Pancreas (tissue), 10 donors: Measurements from ENCODE around the gene TP53. TPM values are rescaled to one million over a fixed set of nuclear protein-coding genes. Genes with fewer than 3 reads are reported as not detected.
"Not testable (repeated sequence)": the region's sequence is repeated elsewhere in the genome, so short reads cannot be mapped to it uniquely, and the experiment has no call there.

Experiments
- ATAC-seq, 4 donors: fragments of 200-7000 bp; cut with Tn5 transposase; one replicate each; pipeline versions ENCODE4 v1.8.0 to v1.9.1; 2020; ENCODE audit warnings: mild to moderate bottlenecking in 4 of 4, moderate library complexity in 4 of 4
- DNase-seq, 6 donors: peaks; one replicate each; pipeline ENCODE4 v3.0.0-alpha.2; 2020
- FAIRE-seq: peaks from 2 replicates; lab custom pipeline; 2012; peaks lifted over from hg19 to GRCh38; lab: Jason Lieb, UNC
- H3K27ac ChIP-seq, 4 donors: fragments of 200-600 bp; sonication (generic); 1 replicate in 3 of 4; 2 replicates in 1 of 4; pipeline versions ENCODE4 v1.5.0 to v1.8.0; 2020
- H3K27me3 ChIP-seq, 4 donors: fragments of 200-600 bp; one replicate each; pipeline ENCODE4 v1.8.0; 2021
- H3K36me3 ChIP-seq, 3 donors: fragments of 200-600 bp; sonication (generic) in 1 of 3; one replicate each; pipeline versions ENCODE4 v1.5.0 to v1.8.0; 2020 to 2021
- H3K4me1 ChIP-seq, 3 donors: fragments of 200-600 bp; one replicate each; pipeline ENCODE4 v1.8.0; 2021
- H3K4me3 ChIP-seq, 4 donors: fragments of 200-600 bp; sonication (generic) in 2 of 4; one replicate each; pipeline versions ENCODE4 v1.5.0 to v1.8.0; 2020 to 2021
- H3K9me3 ChIP-seq, 4 donors: fragments of 200-600 bp; one replicate each; pipeline ENCODE4 v1.8.0; 2021
- CTCF ChIP-seq, 4 donors: fragments of 200-600 bp; sonication (generic) in 3 of 4; IDR thresholded peaks; one replicate each; pipeline versions ENCODE4 v1.5.0 to v1.8.0; 2021; ENCODE audit warnings: antibody characterized with exemption in 4 of 4
- WGBS, 2 donors: extraction: QIAGEN DNeasy Blood & Tissue Kit; methylation state at CpG; one replicate each; pipeline ENCODE4 v1.1.7; 2013; 5-methylcytosine and 5-hydroxymethylcytosine counted together
- intact Hi-C, 3 donors: fragments of 100-400 bp; cut with DNase I; formaldehyde crosslinking; loops; one replicate each; pipeline versions ENCODE4 v1.11.1 to v1.14.2; 2022
- polyA plus RNA-seq, 2 donors: library from polyadenylated mRNA; stranded (reverse); fragments of 200-250 nt; gene quantifications; one replicate each; pipeline ENCODE4 v1.2.3, GENCODE V29; 2013
- total RNA-seq, 6 donors: library from RNA; stranded (reverse); fragmentation: NEBNext Ultra II Directional in 4 of 6; extraction: Animal tissue kit (Norgen Biotek cat#: 25700) in 4 of 6; gene quantifications; one replicate each; pipeline versions ENCODE4 v1.2.1 to v1.2.4, GENCODE V29; 2021 to 2023
- donor health status: healthy with polysubstance abuse.
- donor health status: DM: no; HTN: no; CAD: no; lungs with moderate emphysema.
- donor health status: DM: no; HTN: no; CAD: no.
- donor health status: control.
- donor health status: control.
- donor health status: Bipolar disorder and iron deficiency.
- donor health status: DM: yes; HTN: yes; CAD: no.
- donor health status: DM: no; HTN: no; CAD: no.
- donor health status: DM: no; HTN: no; CAD: no.
- donor health status: DM: yes; HTN: yes; CAD: no.

The TP53 gene
- total and polyA plus RNA-seq, 8 donors = 8.3 to 35.9 (median 24.8) TPM

- H3K4me1 ChIP-seq = peaks cover 0 to 10% (median 6%) of the 10 kb centered on the region in 3 donors
- DNase-seq (peak in 1 of 6 donors; percentile 64), ATAC-seq (peak in 1 of 4 donors; percentile 4), FAIRE-seq (no peak)
- 46 to 55% methylated on average over 7 of the region's 7 CpGs for WGBS, 2 donors
- intact Hi-C loops = no loop called here
- H3K9me3 ChIP-seq = no peaks in the 10 kb centered on the region
- no peaks in the 10 kb centered on the region for H3K27me3 ChIP-seq
- H3K36me3 ChIP-seq = no peaks in the 10 kb centered on the region
- peak overlapping the region in 3 of 4 donors; percentile 88 to 92 (median 89) for H3K27ac ChIP-seq
- TF ChIP-seq CTCF (IDR thresholded peaks at IDR 0.05) = no peak
- H3K4me3 ChIP-seq = peak overlapping the region in 2 of 4 donors; percentile 70 to 80
Observed at GRCh38 chr17:7626307-7626706, 61.0 kb downstream of the TP53 start.

- H3K27ac ChIP-seq, DNase-seq, H3K27me3 ChIP-seq, ATAC-seq, H3K4me3 ChIP-seq, H3K9me3 ChIP-seq, FAIRE-seq, H3K4me1 ChIP-seq, intact Hi-C loops, H3K36me3 ChIP-seq: not testable (repeated sequence)
- WGBS, 2 donors = 94 to 95% methylated on average over 16 of the region's 16 CpGs
Observed at GRCh38 chr17:7625749-7626148, 61.5 kb downstream of the TP53 start.

- FAIRE-seq = no peak
Observed at GRCh38 chr17:7623661-7624060, 63.6 kb downstream of the TP53 start.

GRCh38 chr17:7620835-7621234, 66.5 kb downstream of the TP53 start:
- no peak for TF ChIP-seq CTCF (IDR thresholded peaks at IDR 0.05)
- Histone ChIP-seq H3K4me1 (no peaks in the 10 kb centered on the region), H3K9me3 (no peaks in the 10 kb centered on the region), H3K27ac (no peak overlapping the region), H3K36me3 (no peaks in the 10 kb centered on the region), H3K27me3 (no peaks in the 10 kb centered on the region), H3K4me3 (no peak overlapping the region)
- FAIRE-seq = no peak
- ATAC-seq = no peak
- intact Hi-C loops = no loop called here
- WGBS, 2 donors = 86 to 92% methylated on average over 8 of the region's 8 CpGs
- DNase-seq = no peak

More at GRCh38 chr17:7623661-7624060, 63.6 kb downstream of the TP53 start:
- WGBS, 2 donors = 72 to 82% methylated on average over 5 of the region's 5 CpGs
- Histone ChIP-seq H3K9me3 (no peaks in the 10 kb centered on the region), H3K4me3 (no peak overlapping the region), H3K27me3 (no peaks in the 10 kb centered on the region), H3K4me1 (peaks cover 0 to 10% (median 6%) of the 10 kb centered on the region in 3 donors), H3K36me3 (no peaks in the 10 kb centered on the region), H3K27ac (no peak overlapping the region)
- DNase-seq = no peak
- no peak for TF ChIP-seq CTCF (IDR thresholded peaks at IDR 0.05)
- intact Hi-C loops = no loop called here
- no peak for ATAC-seq

- no peaks in the 10 kb centered on the region for H3K36me3 ChIP-seq
- H3K27ac ChIP-seq = no peak overlapping the region
- peaks cover 0 to 4% (median under 1%) of the 10 kb centered on the region in 3 donors for H3K4me1 ChIP-seq
- DNase-seq (no peak), FAIRE-seq (no peak), ATAC-seq (no peak)
- no peak for TF ChIP-seq CTCF (IDR thresholded peaks at IDR 0.05)
- no peaks in the 10 kb centered on the region for H3K9me3 ChIP-seq
- no peak overlapping the region for H3K4me3 ChIP-seq
- WGBS, 2 donors = 73 to 77% methylated on average over 5 of the region's 5 CpGs
- intact Hi-C loops = no loop called here
- no peaks in the 10 kb centered on the region for H3K27me3 ChIP-seq
Observed at GRCh38 chr17:7618608-7619007, 68.7 kb downstream of the TP53 start.

Other genes starting within 250 kb of the TP53 start
- gene FGF11, start 248.0 kb downstream of the TP53 start, total RNA-seq = 1 to 10 TPM in 1 of 6 donors, under 1 TPM in 5; 0.09 to 1.1 (median 0.31) TPM
- gene FGF11, start 248.0 kb downstream of the TP53 start, polyA plus RNA-seq = under 1 TPM; 0.61 to 0.65 TPM
- 10 to 100 TPM in 2 of 6 donors, 1 to 10 TPM in 4; 7.5 to 15.0 (median 8.7) TPM for gene CHRNB1, start 242.4 kb downstream of the TP53 start, total RNA-seq
- gene CHRNB1, start 242.4 kb downstream of the TP53 start, polyA plus RNA-seq = 10 to 100 TPM in 1 of 2 donors, 1 to 10 TPM in 1; 9.7 to 11.1 TPM
- 10 to 100 TPM; 20.3 to 30.2 (median 22.2) TPM for gene ZBTB4, start 207.9 kb downstream of the TP53 start, total RNA-seq
- gene ZBTB4, start 207.9 kb downstream of the TP53 start, polyA plus RNA-seq = 10 to 100 TPM; 17.3 to 19.2 TPM
- not detected for gene SLC35G6, start 206.0 kb downstream of the TP53 start, total RNA-seq
- under 1 TPM in 1 of 2 donors, not detected in 1; 0.08 TPM for gene SLC35G6, start 206.0 kb downstream of the TP53 start, polyA plus RNA-seq
- 10 to 100 TPM; 45.7 to 62.6 (median 53.8) TPM for gene POLR2A, start 203.1 kb downstream of the TP53 start, total RNA-seq
- gene POLR2A, start 203.1 kb downstream of the TP53 start, polyA plus RNA-seq = 10 to 100 TPM; 24.5 to 83.6 TPM
- 10 to 100 TPM; 11.0 to 21.2 (median 12.7) TPM for gene TNFSF12, start 138.4 kb downstream of the TP53 start, total RNA-seq
- 10 to 100 TPM; 24.2 to 27.7 TPM for gene TNFSF12, start 138.4 kb downstream of the TP53 start, polyA plus RNA-seq
- 10 to 100 TPM; 10.5 to 31.2 (median 15.4) TPM for gene TNFSF13, start 128.7 kb downstream of the TP53 start, total RNA-seq
- 10 to 100 TPM; 16.9 to 17.8 TPM for gene TNFSF13, start 128.7 kb downstream of the TP53 start, polyA plus RNA-seq
- gene SENP3, start 125.6 kb downstream of the TP53 start, total RNA-seq = 10 to 100 TPM; 14.7 to 24.1 (median 15.7) TPM
- 10 to 100 TPM; 25.5 to 33.1 TPM for gene SENP3, start 125.6 kb downstream of the TP53 start, polyA plus RNA-seq
- 10 to 100 TPM in 3 of 6 donors, 1 to 10 TPM in 3; 3.7 to 60.0 (median 11.1) TPM for gene CD68, start 107.9 kb downstream of the TP53 start, total RNA-seq
- 1 to 10 TPM; 1.8 to 9.7 TPM for gene CD68, start 107.9 kb downstream of the TP53 start, polyA plus RNA-seq
- 10 to 100 TPM; 12.3 to 27.1 (median 18.3) TPM for gene MPDU1, start 103.6 kb downstream of the TP53 start, total RNA-seq
- gene MPDU1, start 103.6 kb downstream of the TP53 start, polyA plus RNA-seq = 10 to 100 TPM; 46.3 to 48.2 TPM
- under 1 TPM in 3 of 6 donors, not detected in 3; 0.18 to 0.35 (median 0.25) TPM for gene SOX15, start 97.4 kb downstream of the TP53 start, total RNA-seq
- 1 to 10 TPM in 1 of 2 donors, under 1 TPM in 1; 0.53 to 1.0 TPM for gene SOX15, start 97.4 kb downstream of the TP53 start, polyA plus RNA-seq
- 10 to 100 TPM in 4 of 6 donors, 1 to 10 TPM in 2; 7.8 to 16.6 (median 12.3) TPM for gene FXR2, start 72.6 kb downstream of the TP53 start, total RNA-seq
- 10 to 100 TPM; 19.8 to 25.6 TPM for gene FXR2, start 72.6 kb downstream of the TP53 start, polyA plus RNA-seq
- gene SAT2, start 59.7 kb downstream of the TP53 start, total RNA-seq = 10 to 100 TPM; 43.8 to 82.8 (median 66.6) TPM
- 100 to 1,000 TPM; 250 to 348 TPM for gene SAT2, start 59.7 kb downstream of the TP53 start, polyA plus RNA-seq
- gene SHBG, start 57.4 kb downstream of the TP53 start, total RNA-seq = under 1 TPM in 3 of 6 donors, not detected in 3; 0.16 to 0.72 (median 0.17) TPM
- under 1 TPM; 0.23 to 0.82 TPM for gene SHBG, start 57.4 kb downstream of the TP53 start, polyA plus RNA-seq
- 1 to 10 TPM in 5 of 6 donors, under 1 TPM in 1; 0.79 to 1.9 (median 1.2) TPM for gene ATP1B2, start 36.6 kb downstream of the TP53 start, total RNA-seq
- 1 to 10 TPM; 1.3 to 6.7 TPM for gene ATP1B2, start 36.6 kb downstream of the TP53 start, polyA plus RNA-seq
- gene WRAP53, start 987 bp upstream of the TP53 start, total RNA-seq = 1 to 10 TPM; 2.0 to 5.0 (median 3.8) TPM
- 10 to 100 TPM in 1 of 2 donors, 1 to 10 TPM in 1; 9.1 to 13.5 TPM for gene WRAP53, start 987 bp upstream of the TP53 start, polyA plus RNA-seq
- 1 to 10 TPM in 3 of 6 donors, under 1 TPM in 3; 0.37 to 1.3 (median 0.85) TPM for gene EFNB3, start 17.7 kb upstream of the TP53 start, total RNA-seq
- 1 to 10 TPM in 1 of 2 donors, under 1 TPM in 1; 0.84 to 5.4 TPM for gene EFNB3, start 17.7 kb upstream of the TP53 start, polyA plus RNA-seq
- gene DNAH2, start 30.3 kb upstream of the TP53 start, total RNA-seq = under 1 TPM; 0.09 to 0.52 (median 0.19) TPM
- gene DNAH2, start 30.3 kb upstream of the TP53 start, polyA plus RNA-seq = under 1 TPM; 0.38 TPM
- 10 to 100 TPM; 14.9 to 23.7 (median 17.3) TPM for gene KDM6B, start 146.7 kb upstream of the TP53 start, total RNA-seq
- 10 to 100 TPM in 1 of 2 donors, 1 to 10 TPM in 1; 8.9 to 15.3 TPM for gene KDM6B, start 146.7 kb upstream of the TP53 start, polyA plus RNA-seq
- 1 to 10 TPM; 2.1 to 4.2 (median 2.4) TPM for gene TMEM88, start 167.6 kb upstream of the TP53 start, total RNA-seq
- gene TMEM88, start 167.6 kb upstream of the TP53 start, polyA plus RNA-seq = 10 to 100 TPM; 21.6 to 28.5 TPM
- 10 to 100 TPM; 20.1 to 29.6 (median 26.6) TPM for gene NAA38, start 170.1 kb upstream of the TP53 start, total RNA-seq
- 10 to 100 TPM; 75.7 to 87.2 TPM for gene NAA38, start 170.1 kb upstream of the TP53 start, polyA plus RNA-seq
- 10 to 100 TPM in 1 of 6 donors, 1 to 10 TPM in 5; 5.0 to 10.5 (median 8.4) TPM for gene CYB5D1, start 170.5 kb upstream of the TP53 start, total RNA-seq
- 1 to 10 TPM; 4.9 to 8.5 TPM for gene CYB5D1, start 170.5 kb upstream of the TP53 start, polyA plus RNA-seq
- gene CHD3, start 201.3 kb upstream of the TP53 start, total RNA-seq = 100 to 1,000 TPM in 1 of 6 donors, 10 to 100 TPM in 5; 35.9 to 101 (median 43.1) TPM
- 100 to 1,000 TPM; 117 to 143 TPM for gene CHD3, start 201.3 kb upstream of the TP53 start, polyA plus RNA-seq
- 1 to 10 TPM; 1.2 to 2.8 (median 2.0) TPM for gene RNF227, start 228.8 kb upstream of the TP53 start, total RNA-seq
- gene RNF227, start 228.8 kb upstream of the TP53 start, polyA plus RNA-seq = 1 to 10 TPM; 1.6 to 3.0 TPM
- 1 to 10 TPM in 3 of 6 donors, under 1 TPM in 3; 0.51 to 1.6 (median 0.98) TPM for gene KCNAB3, start 242.4 kb upstream of the TP53 start, total RNA-seq
- 1 to 10 TPM; 4.7 to 8.1 TPM for gene KCNAB3, start 242.4 kb upstream of the TP53 start, polyA plus RNA-seq
- 10 to 100 TPM; 27.3 to 67.1 (median 39.2) TPM for gene TRAPPC1, start 244.5 kb upstream of the TP53 start, total RNA-seq
- 10 to 100 TPM; 56.0 to 66.0 TPM for gene TRAPPC1, start 244.5 kb upstream of the TP53 start, polyA plus RNA-seq
- 10 to 100 TPM in 2 of 6 donors, 1 to 10 TPM in 4; 5.8 to 17.9 (median 8.5) TPM for gene CNTROB, start 244.7 kb upstream of the TP53 start, total RNA-seq
- gene CNTROB, start 244.7 kb upstream of the TP53 start, polyA plus RNA-seq = 10 to 100 TPM; 30.8 to 46.1 TPM